Subcutaneous adipose tissue (tissue), 4 donors: ENCODE data around the gene LYG1. TPM values are rescaled to one million over a fixed set of nuclear protein-coding genes. Genes with fewer than 3 reads are reported as not detected.

Experiments
- total RNA-seq, 4 donors: library from RNA; depleted of rRNA; stranded (reverse); fragments of >200 nt; gene quantifications; one replicate each; pipeline ENCODE4 v1.1.0, GENCODE V29; 2016
- TF ChIP-seq, protein P1 (sequence below): fragments of 450-650 bp; IDR thresholded peaks from one replicate; pipeline ENCODE4 v1.5.1; 2016; ENCODE audit warnings: low read depth, mild to moderate bottlenecking, control low read depth, antibody characterized with exemption, moderate library complexity

Gene LYG1
- total RNA-seq, 4 donors from 2014 or later: 0.51 to 4.0 (median 1.8) TPM; not detected in 1

- TF ChIP-seq, protein P1, sequence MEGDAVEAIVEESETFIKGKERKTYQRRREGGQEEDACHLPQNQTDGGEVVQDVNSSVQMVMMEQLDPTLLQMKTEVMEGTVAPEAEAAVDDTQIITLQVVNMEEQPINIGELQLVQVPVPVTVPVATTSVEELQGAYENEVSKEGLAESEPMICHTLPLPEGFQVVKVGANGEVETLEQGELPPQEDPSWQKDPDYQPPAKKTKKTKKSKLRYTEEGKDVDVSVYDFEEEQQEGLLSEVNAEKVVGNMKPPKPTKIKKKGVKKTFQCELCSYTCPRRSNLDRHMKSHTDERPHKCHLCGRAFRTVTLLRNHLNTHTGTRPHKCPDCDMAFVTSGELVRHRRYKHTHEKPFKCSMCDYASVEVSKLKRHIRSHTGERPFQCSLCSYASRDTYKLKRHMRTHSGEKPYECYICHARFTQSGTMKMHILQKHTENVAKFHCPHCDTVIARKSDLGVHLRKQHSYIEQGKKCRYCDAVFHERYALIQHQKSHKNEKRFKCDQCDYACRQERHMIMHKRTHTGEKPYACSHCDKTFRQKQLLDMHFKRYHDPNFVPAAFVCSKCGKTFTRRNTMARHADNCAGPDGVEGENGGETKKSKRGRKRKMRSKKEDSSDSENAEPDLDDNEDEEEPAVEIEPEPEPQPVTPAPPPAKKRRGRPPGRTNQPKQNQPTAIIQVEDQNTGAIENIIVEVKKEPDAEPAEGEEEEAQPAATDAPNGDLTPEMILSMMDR: no peak
Observed at GRCh38 chr2:99256677-99257076, 44.3 kb downstream of the LYG1 start.

DNA sequence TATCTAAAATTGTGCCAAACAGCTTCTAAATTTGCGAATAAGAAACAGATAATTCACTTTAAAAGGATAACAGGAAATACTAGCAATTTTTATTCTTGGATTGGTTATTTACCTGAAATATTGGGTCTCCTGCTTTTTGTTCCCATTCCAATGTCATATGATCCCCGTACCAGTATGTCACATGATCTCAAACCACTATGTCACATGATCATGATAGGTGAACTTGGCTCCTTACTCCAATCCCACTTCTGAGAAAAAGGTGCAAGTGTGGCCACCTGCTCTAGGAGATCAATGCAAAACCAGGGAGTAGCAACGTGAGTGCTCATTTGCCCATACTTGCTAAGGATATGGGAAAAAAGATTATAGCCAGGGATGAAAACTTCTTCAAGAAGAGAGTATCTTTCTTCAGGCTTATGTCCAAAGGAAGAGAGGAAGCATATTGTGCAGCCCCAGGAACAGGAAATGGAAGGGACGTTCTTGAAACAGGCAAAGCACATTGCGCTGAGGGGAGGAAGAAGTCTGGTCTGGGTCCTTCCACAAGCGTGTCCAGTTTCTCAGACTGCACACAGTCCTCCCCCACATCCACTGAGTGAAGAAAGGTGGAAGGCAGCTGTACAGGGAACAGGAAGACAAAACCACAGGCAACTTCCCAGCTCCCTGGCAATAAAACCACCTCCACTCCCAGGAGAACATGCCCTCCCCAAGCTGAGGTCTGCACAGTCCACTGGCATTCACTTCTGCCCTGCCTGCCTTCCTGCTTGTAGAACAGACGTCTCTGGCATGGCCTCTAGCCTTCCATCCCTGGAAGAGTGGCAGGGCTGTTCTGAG is 45.3 kb downstream of the LYG1 start, which contains the start of gene LYG2:
TSS of gene LYG2 (minus strand) at position 176 of the 828 bp plus-strand sequence. CDS start 1,406 bp downstream, outside the sequence.
- TF ChIP-seq, protein P1: no peak

DNA sequence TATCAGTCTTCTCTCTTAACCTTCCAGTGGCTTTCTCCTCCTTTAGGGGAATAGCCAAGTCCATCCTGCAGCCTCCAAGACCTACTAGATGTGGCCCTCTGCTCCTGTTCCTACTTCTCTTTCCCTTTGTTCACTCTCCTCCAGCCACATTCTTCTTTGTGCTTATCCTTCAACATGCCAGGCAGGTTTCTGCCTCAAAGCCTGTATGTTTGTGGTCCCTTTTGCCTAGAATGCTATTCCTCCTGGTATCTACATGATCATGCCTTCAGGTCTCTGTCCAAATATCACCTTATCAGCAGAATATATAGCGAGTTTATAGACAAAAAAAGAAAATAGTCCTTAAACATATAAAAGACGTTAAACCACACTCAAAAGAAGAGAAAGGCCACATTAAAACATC is 51.0 kb downstream of the LYG1 start:
- TF ChIP-seq, protein P1: no peak

DNA sequence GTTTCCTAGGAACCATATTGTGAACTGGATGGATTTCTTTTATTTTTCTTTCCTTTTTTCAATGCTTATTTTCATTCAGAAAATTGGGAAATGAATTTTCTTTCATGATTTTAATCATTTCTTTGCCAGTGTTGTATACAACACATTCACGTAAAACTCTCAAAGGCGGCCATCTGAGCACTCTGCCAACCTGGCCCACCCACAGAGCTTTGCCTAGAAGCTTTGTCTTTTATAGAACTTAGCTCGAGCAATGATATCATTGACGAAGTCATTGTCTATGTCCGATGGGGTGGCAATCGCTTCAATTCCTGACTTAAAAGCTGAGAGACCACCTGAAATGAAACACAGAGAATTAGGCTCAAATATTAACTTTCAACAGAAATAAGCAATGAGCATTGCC is 58.8 kb downstream of the LYG1 start:
- TF ChIP-seq, protein P1: no peak

GRCh38 chr2:99240431-99240830 is 60.6 kb downstream of the LYG1 start:
- TF ChIP-seq, protein P1: no peak

- TF ChIP-seq, protein P1: no peak
Observed at GRCh38 chr2:99238599-99238998, 62.4 kb downstream of the LYG1 start.

Other genes starting within 250 kb of the LYG1 start
- gene C2orf15, start 159.5 kb downstream of the LYG1 start, total RNA-seq: 1 to 10 TPM in 1 of 4 donors, under 1 TPM in 1, not detected in 2; 0.44 to 1.0 TPM
- 10 to 100 TPM in 1 of 4 donors, 1 to 10 TPM in 3; 5.2 to 11.0 (median 8.0) TPM for gene TSGA10, start 146.3 kb downstream of the LYG1 start, total RNA-seq
- 10 to 100 TPM in 1 of 4 donors, 1 to 10 TPM in 3; 3.6 to 10.9 (median 5.8) TPM for gene LIPT1, start 146.2 kb downstream of the LYG1 start, total RNA-seq
- 10 to 100 TPM; 21.1 to 33.7 (median 31.2) TPM for gene MITD1, start 120.1 kb downstream of the LYG1 start, total RNA-seq
- 10 to 100 TPM; 22.2 to 42.7 (median 26.2) TPM for gene MRPL30, start 120.0 kb downstream of the LYG1 start, total RNA-seq
- gene LYG2, start 45.5 kb downstream of the LYG1 start, total RNA-seq: not detected
- gene TXNDC9, start 35.1 kb upstream of the LYG1 start, total RNA-seq: 10 to 100 TPM; 27.1 to 73.2 (median 36.5) TPM
- gene EIF5B, start 36.2 kb upstream of the LYG1 start, total RNA-seq: 10 to 100 TPM; 28.1 to 53.8 (median 33.9) TPM
- gene REV1, start 188.8 kb upstream of the LYG1 start, total RNA-seq: 10 to 100 TPM; 39.4 to 65.9 (median 52.8) TPM